SK-N-SH (cell line): ENCODE data around the gene SPSB1.

Experiments used
- CTCF ChIP-seq: fragments of 200-600 bp; sonication (generic); IDR thresholded peaks from 2 replicates; pipeline ENCODE4 v1.6.1; 2017; ENCODE audit warnings: antibody characterized with exemption, mild to moderate bottlenecking, moderate library complexity
- EP300 ChIP-seq, 2 experiments: IDR thresholded peaks; 2 replicates each; pipeline versions ENCODE4 v1.4.0 to v1.6.1; 2012; ENCODE audit warnings: borderline replicate concordance in 1 of 2, low read depth in 1 of 2, low read length in 1 of 2
- GABPA ChIP-seq: IDR thresholded peaks from 2 replicates; pipeline ENCODE4 v1.4.0; 2012; ENCODE audit warnings: low read depth, mild to moderate bottlenecking
- TCF12 ChIP-seq: IDR thresholded peaks from 2 replicates; pipeline ENCODE4 v1.4.0; 2012
- TEAD4 ChIP-seq: IDR thresholded peaks from 2 replicates; pipeline ENCODE4 v1.4.0; 2012; ENCODE audit warnings: mild to moderate bottlenecking, borderline replicate concordance; ENCODE audit not compliant: insufficient read depth
- USF2 ChIP-seq: fragments of 150-350 bp; IDR thresholded peaks from 2 replicates; pipeline ENCODE4 v1.6.1; 2017; ENCODE audit warnings: antibody characterized with exemption, low read length, low read depth, borderline replicate concordance

GRCh38 chr1:9369964-9370788, 77.5 kb downstream of the SPSB1 start:
- TF ChIP-seq EP300 (IDR thresholded peaks at IDR 0.05; ENCODE audit: borderline replicate concordance in 1 of 2, low read depth in 1 of 2, low read length in 1 of 2) (no peak), CTCF (no peak), USF2 (no peak), TEAD4 (no peak), TCF12 (no peak), GABPA (no peak)
